ENCODE results near the gene ABTB2.
"Not testable (repeated sequence)": the region's sequence is repeated elsewhere in the genome, so short reads cannot be mapped to it uniquely, and the experiment has no call there.

The ABTB2 gene
- 2.3 to 23.6 reads per million in 2 experiments for total RNA-seq

DNA sequence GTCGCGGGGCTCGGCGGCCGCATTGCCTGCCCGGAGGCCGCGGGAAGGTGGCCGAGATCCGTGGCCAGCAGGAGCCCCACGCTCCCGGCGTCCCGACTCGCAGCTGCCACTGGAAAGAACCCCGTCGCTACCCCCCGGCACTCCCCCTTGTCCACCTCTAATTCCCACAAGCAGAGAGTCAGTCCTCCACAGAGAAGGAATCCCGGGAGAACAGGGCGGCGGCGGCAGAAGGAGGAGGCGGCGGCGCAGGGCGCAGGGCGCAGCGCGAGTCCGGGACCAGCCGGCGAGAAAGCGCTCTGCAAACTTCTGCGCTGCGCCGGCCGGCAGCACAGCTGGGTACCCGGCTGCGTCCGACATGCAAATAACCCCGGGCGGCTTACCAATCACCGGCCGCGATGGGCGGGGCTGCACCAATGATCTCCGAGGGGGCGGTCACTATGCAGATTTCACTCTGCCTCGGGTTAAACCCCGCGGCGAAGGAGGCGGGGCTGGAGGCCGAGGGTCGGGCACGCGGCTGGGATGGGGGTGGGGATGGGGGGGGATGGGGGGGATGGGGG, at the start of gene ABTB2:
Gene ABTB2, minus strand, starts transcription at position 310 of the 557 bp plus-strand sequence.
- peak; percentile 96 for DNase-seq (ENCODE audit: low read depth)

DNA sequence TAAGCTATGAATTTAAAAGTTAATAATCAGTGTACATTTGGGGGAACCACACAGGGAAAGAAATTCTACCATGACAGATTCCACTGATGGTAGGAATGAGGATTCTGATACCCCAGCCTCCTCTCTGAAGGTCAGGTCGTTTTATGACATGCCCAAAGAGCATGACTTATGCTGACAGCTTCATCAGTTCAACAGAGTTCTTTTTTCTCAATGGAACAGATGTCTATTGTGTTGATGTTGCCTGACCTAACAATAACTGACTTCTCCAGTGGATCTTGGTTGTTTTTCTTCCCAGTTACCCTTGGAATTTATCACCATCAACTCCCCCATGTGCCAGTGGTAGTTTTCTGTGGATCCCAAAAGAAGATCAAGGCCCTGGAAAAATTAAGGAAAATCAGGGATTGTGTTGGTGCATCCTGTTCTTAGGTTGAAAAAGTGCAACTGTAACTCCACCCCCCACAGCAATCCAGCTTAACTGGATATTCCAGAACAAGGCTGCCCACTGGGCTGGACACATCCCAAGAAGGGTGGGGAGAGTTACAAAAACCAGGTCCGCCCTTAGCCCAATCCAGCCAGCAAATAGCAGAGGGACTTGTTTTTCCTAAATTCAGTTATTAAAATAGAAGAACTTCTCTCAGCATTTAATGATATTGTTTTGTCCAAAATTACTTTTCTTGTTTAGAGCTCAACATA, 49.5 kb upstream of the ABTB2 start:
- no peak for DNase-seq (ENCODE audit: low read depth)

GRCh38 chr11:34406413-34406812, 48.6 kb upstream of the ABTB2 start:
- no peak for DNase-seq (ENCODE audit: low read depth)

- DNase-seq (ENCODE audit: low read depth) = no peak
Observed at GRCh38 chr11:34405079-34405858, 47.5 kb upstream of the ABTB2 start.

- DNase-seq (ENCODE audit: low read depth) = no peak
Observed at GRCh38 chr11:34404280-34404679, 46.5 kb upstream of the ABTB2 start.

GRCh38 chr11:34403431-34403830, 45.6 kb upstream of the ABTB2 start:
- no peak for DNase-seq (ENCODE audit: low read depth)

DNA sequence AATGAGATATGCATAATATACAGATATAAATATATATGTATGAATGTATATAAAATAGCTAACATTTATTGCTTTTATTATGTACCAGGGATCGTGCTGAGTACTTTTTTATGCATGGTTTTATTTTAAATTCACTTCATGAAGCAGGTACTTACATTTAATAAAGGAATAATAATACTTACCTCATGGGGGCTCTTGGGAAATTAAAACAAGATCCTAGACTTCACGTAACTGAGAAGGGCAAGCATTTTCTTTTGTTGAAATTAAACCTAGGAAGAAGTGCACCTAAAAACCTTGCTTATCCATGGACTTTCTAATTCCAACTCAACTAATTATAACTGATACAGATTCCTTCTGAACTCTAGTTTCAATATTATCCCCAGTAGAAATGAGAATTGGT, 40.0 kb upstream of the ABTB2 start:
- DNase-seq (ENCODE audit: low read depth) = no peak

- DNase-seq (ENCODE audit: low read depth) = no peak
Observed at GRCh38 chr11:34397120-34397519, 39.3 kb upstream of the ABTB2 start.

GRCh38 chr11:34395916-34396550, 38.2 kb upstream of the ABTB2 start:
- DNase-seq (ENCODE audit: low read depth) = no peak

DNA sequence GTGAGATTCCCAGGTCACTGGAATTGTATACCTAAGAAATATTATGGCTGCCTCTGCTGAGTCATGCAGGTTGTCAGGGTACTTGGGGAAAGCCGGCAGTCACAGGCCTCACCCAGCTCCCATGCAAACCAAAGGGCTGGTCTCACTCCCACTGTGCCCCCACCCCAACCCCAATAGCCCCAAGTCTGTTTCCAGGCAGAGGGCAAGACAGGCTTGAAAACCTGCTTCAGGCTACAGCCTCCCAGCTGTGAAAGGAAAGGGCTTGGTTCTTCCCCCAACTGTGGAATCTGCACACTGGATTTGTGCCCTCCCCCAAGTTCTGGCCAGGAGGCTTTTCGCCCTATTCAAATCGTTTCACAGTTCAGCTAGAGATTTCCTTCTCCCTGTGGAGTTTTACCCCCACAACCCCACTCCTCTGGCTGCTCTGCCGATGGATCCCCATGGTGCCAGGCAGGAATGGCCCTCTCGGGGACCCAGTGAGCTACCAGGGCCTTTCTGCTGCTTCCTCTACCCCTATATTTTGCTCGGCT, 37.0 kb upstream of the ABTB2 start:
- DNase-seq (ENCODE audit: low read depth) = no peak

GRCh38 chr11:34387653-34388052, 29.8 kb upstream of the ABTB2 start:
- DNase-seq (ENCODE audit: low read depth) = no peak

- DNase-seq (ENCODE audit: low read depth) = not testable (repeated sequence)
Observed at GRCh38 chr11:34386356-34386755, 28.5 kb upstream of the ABTB2 start.

DNA sequence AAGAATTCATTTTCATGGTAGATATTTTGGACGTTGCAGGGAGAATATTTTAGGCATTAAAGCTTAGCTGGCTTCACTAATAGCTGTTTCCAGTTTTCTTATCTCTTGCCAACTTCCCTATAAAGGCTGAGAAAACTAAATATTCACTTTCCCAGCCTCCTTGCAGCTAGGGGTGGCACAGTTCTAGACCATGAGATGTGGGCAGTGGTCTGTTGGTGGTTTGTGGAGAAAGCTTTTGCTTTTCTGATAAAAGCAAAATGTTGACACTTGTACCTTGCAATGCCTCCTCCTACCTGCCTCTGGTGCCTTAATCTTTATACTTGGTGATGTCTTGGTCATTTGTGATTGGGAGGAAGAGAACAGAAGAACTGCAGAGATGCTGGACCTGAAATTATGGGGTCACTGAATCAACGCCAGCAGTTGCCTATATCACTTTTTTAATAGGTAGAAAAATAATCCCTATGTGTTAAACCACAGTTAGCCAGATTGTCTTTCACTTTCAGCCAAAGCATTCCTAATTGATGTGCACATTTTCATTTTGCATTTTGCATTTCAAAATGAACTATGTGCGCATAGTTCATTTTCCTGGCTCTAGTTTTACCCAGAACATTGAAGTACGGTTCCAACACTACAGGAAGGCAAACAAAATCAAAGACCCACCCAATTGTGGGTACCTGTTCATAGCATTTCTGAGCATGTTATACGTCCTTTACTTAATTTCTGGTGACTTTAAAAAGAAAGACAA, 24.9 kb upstream of the ABTB2 start:
- DNase-seq (ENCODE audit: low read depth) = no peak

DNA sequence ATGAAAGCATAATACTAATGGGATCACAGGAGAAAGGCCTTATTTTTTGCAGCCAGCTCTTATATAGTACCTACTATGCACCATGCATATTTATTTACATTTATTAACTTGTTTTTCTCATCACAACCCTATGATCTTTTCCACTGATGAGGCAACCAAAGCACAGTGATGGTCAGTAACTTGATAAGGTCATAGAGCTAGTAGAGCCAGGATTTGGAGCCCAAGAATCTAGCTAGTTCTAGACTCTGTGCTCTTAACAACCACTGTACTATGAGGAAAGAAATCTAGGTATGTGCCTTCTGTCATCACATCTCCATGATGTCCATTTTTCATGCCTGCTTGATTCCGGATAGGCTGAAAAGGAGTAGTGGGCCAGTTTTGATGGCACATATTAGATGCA, 24.0 kb upstream of the ABTB2 start:
- no peak for DNase-seq (ENCODE audit: low read depth)

DNA sequence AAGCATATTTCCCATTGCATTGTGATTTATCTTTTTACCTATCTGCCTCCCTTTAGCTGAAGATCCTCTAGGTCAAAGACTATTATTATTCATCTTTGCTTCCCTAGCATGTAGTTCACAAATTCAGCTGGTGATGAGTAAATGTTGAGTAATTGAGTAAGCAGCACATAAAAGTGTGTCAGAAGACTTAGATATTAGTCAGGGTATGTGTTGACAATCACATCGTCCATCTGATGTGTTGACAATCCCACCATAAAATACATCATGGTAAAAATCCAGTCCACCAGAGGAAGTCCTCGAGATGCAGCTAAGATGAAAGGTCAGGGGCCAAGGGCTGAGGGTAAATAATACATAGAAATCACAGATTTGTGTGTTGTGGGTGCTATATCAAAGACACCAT, 22.9 kb upstream of the ABTB2 start:
- DNase-seq (ENCODE audit: low read depth) = no peak

- no peak for DNase-seq (ENCODE audit: low read depth)
Observed at GRCh38 chr11:34379539-34379938, 21.7 kb upstream of the ABTB2 start.

- no peak for DNase-seq (ENCODE audit: low read depth)
Observed at GRCh38 chr11:34379079-34379478, 21.3 kb upstream of the ABTB2 start.

GRCh38 chr11:34373727-34374126, 15.9 kb upstream of the ABTB2 start:
- DNase-seq (ENCODE audit: low read depth) = no peak

GRCh38 chr11:34366522-34366921, 8.7 kb upstream of the ABTB2 start:
- no peak for DNase-seq (ENCODE audit: low read depth)

DNA sequence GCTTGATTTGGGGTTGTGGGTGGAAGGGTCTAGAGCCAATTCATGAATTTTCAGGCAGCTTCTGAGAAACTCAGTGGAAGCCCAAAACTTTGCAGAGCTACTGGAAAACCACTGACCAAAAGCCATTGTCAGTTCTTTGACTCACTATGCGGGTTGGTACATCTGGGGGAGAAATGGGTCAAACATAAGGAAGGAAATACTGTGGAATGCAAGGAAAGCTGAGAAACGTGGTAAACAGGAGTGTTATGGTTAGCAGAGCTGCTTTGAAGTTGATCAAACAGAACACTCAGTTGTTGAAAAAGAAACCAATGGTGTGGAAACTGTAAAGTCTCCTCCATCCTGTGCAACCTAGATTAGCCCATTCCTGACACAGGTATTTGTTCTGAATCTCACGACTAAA, 6.3 kb upstream of the ABTB2 start:
- DNase-seq (ENCODE audit: low read depth) = no peak

DNA sequence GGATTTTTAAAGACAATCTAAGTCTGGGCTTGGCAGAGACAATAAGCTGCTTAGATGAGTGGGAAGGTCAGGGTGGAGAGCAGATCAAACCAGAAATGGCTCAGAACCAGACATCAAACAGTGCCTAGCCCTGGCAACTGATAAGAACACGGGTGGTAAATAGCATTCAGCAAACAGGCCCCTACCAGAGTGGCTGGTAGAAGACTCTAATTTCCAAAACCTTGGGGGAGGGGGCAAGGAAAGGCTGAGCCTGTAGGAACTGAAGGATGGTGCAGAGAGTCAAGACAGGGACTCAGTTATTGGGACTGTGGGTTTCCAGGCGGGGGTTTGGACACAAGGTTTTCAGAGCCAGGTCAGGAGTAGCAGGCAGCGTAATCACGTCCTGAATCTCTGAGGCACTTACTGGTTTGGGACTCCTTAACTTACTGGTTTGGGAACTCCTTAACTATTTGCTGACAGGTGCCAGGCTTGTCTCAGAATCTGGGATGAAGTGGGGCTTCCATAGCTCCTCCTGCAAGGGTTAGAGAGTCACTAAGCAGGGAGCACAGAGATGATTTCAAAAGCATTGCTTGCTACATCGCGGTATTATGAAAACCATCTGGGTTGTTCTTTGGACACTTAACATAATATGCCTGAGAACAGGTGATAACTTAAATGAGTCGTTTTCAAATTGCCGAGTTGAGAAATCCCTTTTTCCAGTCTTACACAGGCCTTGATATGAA, 5.7 kb upstream of the ABTB2 start:
- DNase-seq (ENCODE audit: low read depth) = no peak

All from T follicular helper cell (primary cell).